Gastrocnemius medialis (tissue), 4 donors: Measurements from ENCODE around the gene RPUSD1. TPM values are rescaled to one million over a fixed set of nuclear protein-coding genes. Genes with fewer than 3 reads are reported as not detected.

Experiments used
- ATAC-seq, 2 donors: fragments of 150-250 bp; one replicate each; pipeline ENCODE4 v1.9.1; 2016
- DNase-seq, 2 donors: peaks; one replicate each; pipeline ENCODE4 v3.0.0-alpha.2; 2019
- H3K27ac ChIP-seq, 4 donors: fragments of 200-600 bp; sonication (generic); 1 replicate in 1 of 4; 2 replicates in 3 of 4; pipeline ENCODE4 v1.5.1; 2016 to 2018; ENCODE audit warnings: mild to moderate bottlenecking in 2 of 4, moderate library complexity in 1 of 4
- H3K27me3 ChIP-seq, 3 donors: fragments of 200-600 bp; sonication (generic) in 2 of 3; 1 replicate in 1 of 3; 2 replicates in 2 of 3; pipeline versions ENCODE4 v1.5.1 to v1.6.0; 2016 to 2019; ENCODE audit warnings: mild to moderate bottlenecking in 1 of 3, moderate library complexity in 1 of 3
- H3K36me3 ChIP-seq, 2 donors: fragments of 200-600 bp; sonication (generic) in 1 of 2; one replicate each; pipeline ENCODE4 v1.5.1; 2017 to 2018
- H3K4me1 ChIP-seq, 2 donors: fragments of 200-600 bp; sonication (generic) in 1 of 2; one replicate each; pipeline ENCODE4 v1.5.1; 2016 to 2017; ENCODE audit warnings: mild to moderate bottlenecking in 2 of 2
- H3K4me3 ChIP-seq, 4 donors: fragments of 200-600 bp; sonication (generic) in 3 of 4; 1 replicate in 1 of 4; 2 replicates in 3 of 4; pipeline ENCODE4 v1.5.1; 2016 to 2019; ENCODE audit warnings: mild to moderate bottlenecking in 2 of 4
- H3K9me3 ChIP-seq, 3 donors: fragments of 200-600 bp; sonication (generic) in 2 of 3; 1 replicate in 1 of 3; 2 replicates in 2 of 3; pipeline ENCODE4 v1.5.1; 2016 to 2019
- CTCF ChIP-seq, 5 experiments: fragments of 450-650 bp in 3 of 5; fragments of 200-600 bp in 2 of 5; sonication (generic) in 2 of 5; IDR thresholded peaks in 4 of 5; conservative IDR thresholded peaks in 1 of 5; 1 replicate in 4 of 5; 2 replicates in 1 of 5; pipeline ENCODE4 v1.5.1; 2016 to 2019; ENCODE audit warnings: antibody characterized with exemption in 5 of 5, mild to moderate bottlenecking in 3 of 5, moderate library complexity in 3 of 5
- POLR2A ChIP-seq, 2 donors: fragments of 450-650 bp; IDR thresholded peaks; one replicate each; pipeline ENCODE4 v1.6.1; 2017; ENCODE audit warnings: antibody characterized with exemption in 2 of 2, mild to moderate bottlenecking in 2 of 2, moderate library complexity in 2 of 2
- in situ Hi-C, 4 donors: fragments of 200-750 bp; cut with MboI; loops; one replicate each; pipeline versions ENCODE4 v1.15.0 to v1.8.0; 2017; ENCODE audit warnings: low sequenced_read_pairs in 4 of 4
- intact Hi-C: fragments of 100-400 bp; cut with DNase I; formaldehyde crosslinking; loops from one replicate; pipeline ENCODE4 v1.15.1; 2023; ENCODE audit warnings: low total_unique reads
- total RNA-seq, 4 donors: library from RNA; depleted of rRNA; stranded (reverse); fragments of >200 nt; gene quantifications; one replicate each; pipeline versions ENCODE4 v1.1.0 to v1.2.3, GENCODE V29; 2016

The RPUSD1 gene
- total RNA-seq, 4 donors from 2014 or later, result 7.8 to 23.8 (median 15.2) TPM

GRCh38 chr16:764848-765487 is 23.2 kb downstream of the RPUSD1 start:
- H3K4me3 ChIP-seq, result no peak overlapping the region
- in situ Hi-C loops, result no loop called here
- no peak for TF ChIP-seq POLR2A (IDR thresholded peaks at IDR 0.05)
- TF ChIP-seq CTCF (IDR thresholded peaks at IDR 0.05 in 4 of 5, conservative IDR thresholded peaks at IDR 0.05 in 1 of 5), result no peak
- no peak for ATAC-seq
- no peaks in the 10 kb centered on the region for H3K36me3 ChIP-seq
- peaks cover 6 to 27% (median 15%) of the 10 kb centered on the region in 3 donors for H3K27me3 ChIP-seq
- no peak for DNase-seq
- no peaks in the 10 kb centered on the region for H3K4me1 ChIP-seq
- no peaks in the 10 kb centered on the region for H3K9me3 ChIP-seq
- no peak overlapping the region for H3K27ac ChIP-seq
- intact Hi-C loops, result no loop called here

- TF ChIP-seq CTCF (IDR thresholded peaks at IDR 0.05 in 4 of 5, conservative IDR thresholded peaks at IDR 0.05 in 1 of 5) (no peak), POLR2A (IDR thresholded peaks at IDR 0.05) (no peak)
- Histone ChIP-seq H3K36me3 (no peaks in the 10 kb centered on the region), H3K27ac (no peak overlapping the region), H3K27me3 (peaks cover 0 to 27% (median 15%) of the 10 kb centered on the region in 3 donors), H3K4me3 (no peak overlapping the region), H3K9me3 (no peaks in the 10 kb centered on the region), H3K4me1 (no peaks in the 10 kb centered on the region)
- in situ Hi-C loops (no loop called here), intact Hi-C loops (no loop called here)
- ATAC-seq (no peak), DNase-seq (no peak)
Measured at GRCh38 chr16:764184-764750, 23.9 kb downstream of the RPUSD1 start.

- ATAC-seq (no peak), DNase-seq (no peak)
- intact Hi-C loops (no loop called here), in situ Hi-C loops (no loop called here)
- Histone ChIP-seq H3K36me3 (no peaks in the 10 kb centered on the region), H3K4me3 (no peak overlapping the region), H3K9me3 (no peaks in the 10 kb centered on the region), H3K27ac (no peak overlapping the region), H3K27me3 (peaks cover 0 to 24% (median 15%) of the 10 kb centered on the region in 3 donors), H3K4me1 (no peaks in the 10 kb centered on the region)
- TF ChIP-seq POLR2A (IDR thresholded peaks at IDR 0.05), result no peak
- no peak for TF ChIP-seq CTCF (IDR thresholded peaks at IDR 0.05 in 4 of 5, conservative IDR thresholded peaks at IDR 0.05 in 1 of 5)
Measured at GRCh38 chr16:763369-764183, 24.6 kb downstream of the RPUSD1 start.

- Histone ChIP-seq H3K4me1 (no peaks in the 10 kb centered on the region), H3K27ac (no peak overlapping the region), H3K27me3 (peaks cover 0 to 19% (median 15%) of the 10 kb centered on the region in 3 donors), H3K4me3 (no peak overlapping the region), H3K36me3 (no peaks in the 10 kb centered on the region), H3K9me3 (no peaks in the 10 kb centered on the region)
- in situ Hi-C loops, result no loop called here
- ATAC-seq, result no peak
- no peak for TF ChIP-seq CTCF (IDR thresholded peaks at IDR 0.05 in 4 of 5, conservative IDR thresholded peaks at IDR 0.05 in 1 of 5)
- TF ChIP-seq POLR2A (IDR thresholded peaks at IDR 0.05), result no peak
- DNase-seq, result no peak
- intact Hi-C loops, result no loop called here
Measured at GRCh38 chr16:762595-763268, 25.4 kb downstream of the RPUSD1 start.
